ENCODE measurements around the gene DCD.
"Not testable (repeated sequence)": the region's sequence is repeated elsewhere in the genome, so short reads cannot be mapped to it uniquely, and the experiment has no call there.

DCD gene, protein sequence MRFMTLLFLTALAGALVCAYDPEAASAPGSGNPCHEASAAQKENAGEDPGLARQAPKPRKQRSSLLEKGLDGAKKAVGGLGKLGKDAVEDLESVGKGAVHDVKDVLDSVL

GRCh38 chr12:54648265-54648664 lies at the start of gene DCD:
DCD (minus strand) TSS chr12:54648365; CDS start chr12:54648303, 62 bp downstream.
- DNase-seq = no peak

- no peak for DNase-seq
These were observed 49.7 kb upstream of the DCD start for GRCh38 chr12:54697851-54698250.

- DNase-seq = no peak
These were observed 44.2 kb upstream of the DCD start for GRCh38 chr12:54692353-54692752.

- DNase-seq = no peak
These were observed 41.8 kb upstream of the DCD start for GRCh38 chr12:54689984-54690383.

DNA sequence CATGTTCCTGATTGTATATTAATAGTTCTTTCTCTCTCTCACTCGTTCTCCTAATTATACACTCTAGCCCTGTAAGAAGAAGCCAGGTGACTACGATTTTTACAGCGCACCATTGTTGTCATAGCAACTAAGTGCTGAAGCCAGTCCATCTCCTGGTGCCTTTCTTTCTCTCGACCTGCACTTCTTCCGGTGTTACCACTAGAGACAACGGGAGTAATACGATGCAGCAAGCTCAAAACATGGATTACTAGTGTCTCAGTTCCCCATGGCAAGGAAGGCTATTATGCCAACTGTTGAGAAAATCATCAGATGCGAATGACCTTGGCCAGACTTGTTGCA lies 40.8 kb upstream of the DCD start:
- DNase-seq = no peak

DNA sequence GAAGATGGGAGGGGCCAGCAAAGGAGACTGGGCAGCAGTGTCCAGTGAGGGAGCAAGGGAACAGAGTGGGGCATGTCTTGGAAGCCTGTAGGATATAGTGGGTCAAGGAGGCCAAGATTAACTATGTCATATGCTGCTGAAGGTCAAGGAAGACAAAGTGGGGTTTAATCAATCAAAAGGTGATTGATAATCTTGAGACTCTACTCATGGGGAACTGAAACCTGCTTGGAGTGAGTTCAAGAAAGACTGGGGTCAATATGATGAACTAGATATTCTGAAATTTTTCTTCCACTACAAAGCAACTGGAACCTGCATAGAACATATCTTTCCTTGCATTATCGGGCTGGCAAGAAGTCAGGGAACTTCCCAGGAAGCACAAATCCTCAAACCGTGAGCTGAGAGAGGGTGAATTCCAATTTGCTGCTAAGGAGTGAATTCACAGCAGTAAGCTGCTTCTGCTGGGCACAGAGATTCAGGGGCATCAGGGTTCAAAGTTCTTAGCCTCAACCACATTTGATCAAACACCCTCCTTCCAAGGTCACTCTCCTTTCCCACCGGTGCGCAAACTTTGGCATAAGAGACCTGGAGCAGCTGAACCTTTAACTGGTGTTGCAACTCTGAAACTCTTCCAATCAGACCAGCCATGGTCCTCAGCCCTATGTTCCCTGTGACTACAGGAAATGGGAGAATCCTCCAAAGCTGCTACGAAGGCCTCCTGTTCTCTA lies 40.3 kb upstream of the DCD start:
- DNase-seq = no peak

- no peak for DNase-seq
These were observed 36.8 kb upstream of the DCD start for GRCh38 chr12:54684636-54685630.

DNA sequence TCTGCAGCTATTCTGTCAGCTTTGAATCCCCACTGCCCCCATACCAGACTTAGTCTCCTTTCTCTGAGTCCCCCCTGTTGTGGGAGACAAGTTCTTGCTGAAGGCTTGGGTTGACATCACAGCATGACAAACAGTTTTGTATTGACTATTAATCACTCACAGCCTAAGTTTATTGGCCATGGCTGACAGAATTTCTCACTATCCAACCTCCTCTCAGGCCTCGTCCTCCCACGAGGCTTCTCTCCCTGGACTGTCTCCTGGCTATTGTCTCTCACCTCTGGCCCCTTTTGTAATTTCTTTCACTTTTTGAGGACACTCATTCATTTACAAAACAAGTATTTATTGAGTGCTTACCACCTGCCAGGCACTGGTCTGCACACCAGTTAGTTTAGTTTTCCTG lies 35.2 kb upstream of the DCD start:
- no peak for DNase-seq

GRCh38 chr12:54682674-54683073 lies 34.5 kb upstream of the DCD start:
- DNase-seq = no peak

GRCh38 chr12:54680374-54680773 lies 32.2 kb upstream of the DCD start:
- no peak for DNase-seq

DNA sequence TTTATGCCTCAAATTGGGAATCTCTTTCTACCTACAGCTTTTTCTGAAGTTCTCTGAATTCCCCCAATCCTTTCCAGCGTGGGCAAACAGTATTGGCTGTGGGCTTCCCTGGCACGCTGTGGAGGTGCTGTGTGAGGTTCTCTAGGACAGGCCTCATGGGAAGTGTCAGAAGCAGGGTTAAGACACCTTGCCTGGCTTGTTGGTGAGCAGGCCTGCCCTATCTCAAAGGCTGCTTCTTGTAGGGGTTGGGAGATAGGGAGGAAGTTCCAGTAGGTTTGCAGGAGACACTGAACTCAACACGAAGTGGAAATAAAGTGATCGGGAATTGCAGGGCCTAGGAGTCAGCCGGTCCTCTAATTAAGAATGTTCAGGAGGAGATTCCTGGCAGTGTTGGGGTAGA lies 30.0 kb upstream of the DCD start:
- DNase-seq = no peak

DNA sequence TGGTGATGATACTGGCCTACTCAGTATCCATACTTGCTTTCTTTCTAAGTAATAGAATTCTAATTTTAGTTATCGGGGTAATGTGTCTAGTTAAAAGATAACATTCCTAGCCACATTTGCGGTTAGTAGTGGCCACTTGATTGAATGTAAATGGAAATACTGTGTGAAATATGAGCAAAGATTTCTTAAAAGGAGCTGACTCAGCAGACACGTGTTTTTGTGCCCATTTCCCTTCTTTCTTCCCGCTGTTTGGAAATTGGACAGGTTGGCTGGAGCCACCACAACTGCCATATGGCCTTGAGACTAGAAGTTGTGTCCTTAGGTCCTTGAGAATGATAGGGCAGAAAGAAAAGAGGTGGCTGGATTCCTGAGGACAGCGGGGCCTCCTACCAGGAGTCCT lies 19.8 kb upstream of the DCD start:
- no peak for DNase-seq

DNA sequence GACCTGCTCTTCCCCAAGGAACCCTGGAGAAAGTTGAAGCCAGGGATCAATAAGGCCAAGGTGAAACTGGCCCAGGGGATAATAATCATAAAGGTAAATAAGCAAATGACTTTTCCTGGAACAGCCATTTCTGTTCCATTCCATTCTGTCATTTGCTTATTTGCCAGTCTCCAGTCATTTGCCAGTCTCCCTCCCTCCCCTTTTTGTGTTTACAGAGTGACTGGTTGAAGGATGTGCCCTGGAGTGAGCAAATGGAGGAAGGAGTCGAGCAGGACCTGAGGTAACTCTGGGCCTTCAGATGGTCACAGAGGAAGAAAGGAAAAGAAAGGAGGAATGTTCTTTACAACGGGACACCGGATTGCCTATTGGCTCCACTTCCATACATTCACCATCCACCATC lies 17.8 kb upstream of the DCD start:
- DNase-seq = no peak

DNA sequence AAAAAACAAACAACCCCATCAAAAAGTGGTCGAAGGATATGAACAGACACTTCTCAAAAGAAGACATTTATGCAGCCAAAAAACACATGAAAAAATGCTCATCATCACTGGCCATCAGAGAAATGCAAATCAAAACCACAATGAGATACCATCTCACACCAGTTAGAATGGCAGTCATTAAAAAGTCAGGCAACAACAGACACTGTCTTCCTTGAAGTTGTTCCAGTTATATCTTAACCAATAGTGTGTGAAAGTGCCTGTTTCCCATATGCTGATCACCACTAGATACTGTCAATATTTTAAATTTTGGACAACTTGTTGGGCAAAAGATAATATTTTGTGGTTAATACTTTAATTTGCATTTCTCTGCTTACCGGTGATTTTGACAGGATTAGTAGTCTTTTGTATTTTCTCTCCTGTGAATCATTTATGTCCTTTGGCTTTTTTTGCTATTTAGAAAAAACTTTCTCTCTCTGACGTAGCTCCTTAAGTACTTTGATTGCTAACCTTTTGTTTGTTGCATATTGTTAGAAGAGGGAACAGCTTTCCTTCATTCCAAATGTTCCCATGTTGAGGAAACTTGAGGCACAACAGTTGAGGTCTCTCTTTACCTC lies 17.0 kb upstream of the DCD start:
- DNase-seq = not testable (repeated sequence)

DNA sequence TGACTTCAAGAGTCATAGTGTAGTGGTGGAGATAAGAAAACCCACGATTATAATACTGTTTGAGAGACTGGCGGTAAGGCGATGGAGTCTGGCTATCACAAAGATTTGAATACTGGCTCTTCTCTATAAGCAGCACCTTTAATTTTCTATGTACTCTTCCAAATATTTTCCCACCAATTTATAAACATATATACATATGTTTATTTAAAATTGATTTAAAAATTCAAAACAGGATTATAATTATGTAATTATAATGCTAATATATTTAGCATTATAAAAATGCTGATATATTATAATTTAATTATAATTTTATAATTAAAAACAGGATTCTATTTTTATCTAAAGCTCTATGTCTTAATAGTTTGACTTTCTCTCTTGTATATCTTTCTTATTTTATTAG lies 15.4 kb upstream of the DCD start:
- DNase-seq = no peak

DNA sequence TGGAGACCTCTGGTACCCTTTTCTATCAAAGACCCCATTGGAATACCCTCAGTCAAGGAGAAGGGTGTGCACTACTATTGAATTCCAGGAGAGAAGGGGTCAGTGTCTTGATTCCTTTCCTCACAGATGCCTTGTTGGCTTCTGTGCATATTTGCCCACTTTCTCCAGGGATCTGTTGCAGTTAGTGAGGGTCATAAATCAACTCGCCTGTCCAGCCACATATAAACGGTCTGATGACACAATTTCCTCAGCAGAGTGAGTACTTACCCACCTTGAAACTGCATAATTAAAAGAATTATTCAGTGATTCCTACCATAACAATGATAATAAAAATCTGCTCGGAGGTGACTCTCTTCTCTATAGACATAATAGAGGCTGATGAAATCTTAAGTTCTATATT lies 13.9 kb upstream of the DCD start:
- no peak for DNase-seq

GRCh38 chr12:54661048-54661447 lies 12.9 kb upstream of the DCD start:
- no peak for DNase-seq

GRCh38 chr12:54660320-54660962 lies 12.3 kb upstream of the DCD start:
- DNase-seq = no peak

DNA sequence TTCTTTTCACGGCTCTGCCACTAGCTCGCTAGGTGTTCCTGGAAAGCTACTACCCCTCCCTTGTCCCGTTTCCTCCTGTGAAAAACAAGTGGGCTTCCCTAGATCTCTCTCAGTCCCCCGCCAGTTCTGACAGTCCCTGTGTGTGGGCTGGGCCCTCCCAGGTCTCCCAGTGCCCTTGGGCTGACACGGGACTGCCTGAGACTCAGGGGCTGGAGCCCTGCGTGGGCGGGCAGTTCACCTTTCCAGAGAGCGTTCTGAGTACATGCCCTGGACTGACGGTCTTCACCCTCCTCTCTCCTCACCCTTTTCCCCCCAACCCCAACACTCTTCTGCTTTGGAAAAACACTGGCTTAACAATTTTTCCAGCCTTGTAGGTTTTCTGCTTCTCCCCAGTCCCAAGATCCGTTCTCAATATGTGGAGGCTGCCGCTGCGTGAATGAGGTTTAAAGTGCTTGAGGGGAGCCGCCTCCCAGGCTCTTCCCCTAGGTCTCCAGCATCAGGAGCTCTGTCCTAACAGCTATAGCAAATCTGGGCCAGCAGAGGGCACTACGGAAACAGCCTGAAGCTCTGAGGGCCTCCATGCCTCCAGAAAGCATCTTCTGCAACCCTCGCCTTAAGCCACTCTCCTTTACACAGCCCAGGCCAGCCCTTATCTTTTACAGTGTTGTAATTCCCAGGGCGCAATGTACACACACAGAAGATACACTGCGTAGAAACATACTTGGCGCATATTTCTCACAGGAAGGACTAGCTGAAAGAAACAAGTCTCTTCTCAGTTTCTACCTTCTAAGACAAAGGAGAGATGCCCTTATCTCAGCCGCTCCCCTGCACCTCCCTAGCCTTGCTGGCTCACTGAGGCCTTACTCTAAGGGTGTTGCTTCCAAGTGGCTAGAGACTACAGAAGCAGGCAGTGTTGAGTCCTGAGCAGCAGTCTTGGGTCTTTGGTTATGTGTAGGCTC lies 10.4 kb upstream of the DCD start:
- DNase-seq = no peak

GRCh38 chr12:54657105-54657607 lies 9.0 kb upstream of the DCD start:
- no peak for DNase-seq

- DNase-seq = no peak
These were observed 6.8 kb upstream of the DCD start for GRCh38 chr12:54654926-54655325.

- DNase-seq = no peak
These were observed 4.9 kb upstream of the DCD start for GRCh38 chr12:54653025-54653424.

All from NCI-H2171 (cell line).